Transverse colon (tissue), 4 donors: Measurements from ENCODE around the gene PAN3. TPM values are rescaled to one million over a fixed set of nuclear protein-coding genes. Genes with fewer than 3 reads are reported as not detected.

Experiments used
- DNase-seq: peaks from one replicate; pipeline ENCODE4 v3.0.0-alpha.2; 2019
- H3K27ac ChIP-seq, 4 donors: fragments of 200-600 bp; sonication (generic); 2 replicates each; pipeline ENCODE4 v1.5.1; 2016 to 2018; ENCODE audit warnings: inconsistent platforms in 4 of 4
- H3K27me3 ChIP-seq: fragments of 200-600 bp; sonication (generic); 2 replicates; pipeline ENCODE4 v1.5.1; 2017; ENCODE audit warnings: inconsistent platforms
- H3K36me3 ChIP-seq, 4 donors: fragments of 200-600 bp; sonication (generic); 2 replicates each; pipeline ENCODE4 v1.5.1; 2017 to 2019; ENCODE audit warnings: inconsistent platforms in 4 of 4
- H3K4me1 ChIP-seq, 4 donors: fragments of 200-600 bp; sonication (generic); 2 replicates each; pipeline ENCODE4 v1.5.1; 2017 to 2020; ENCODE audit warnings: inconsistent platforms in 4 of 4
- H3K4me3 ChIP-seq, 4 donors: fragments of 200-600 bp; sonication (generic); 1 replicate in 1 of 4; 2 replicates in 3 of 4; pipeline versions ENCODE4 v1.5.1 to v1.6.1; 2017 to 2019; ENCODE audit warnings: inconsistent platforms in 4 of 4
- H3K9me3 ChIP-seq, 2 donors: fragments of 200-600 bp; sonication (generic); 2 replicates each; pipeline ENCODE4 v1.5.1; 2017 to 2019; ENCODE audit warnings: inconsistent platforms in 2 of 2
- CTCF ChIP-seq, 5 experiments: fragments of 200-600 bp in 3 of 5; fragments of 450-650 bp in 2 of 5; sonication (generic) in 3 of 5; IDR thresholded peaks; 1 replicate in 2 of 5; 2 replicates in 3 of 5; pipeline ENCODE4 v1.5.1; 2016 to 2017; ENCODE audit warnings: antibody characterized with exemption in 5 of 5, inconsistent platforms in 3 of 5, mild to moderate bottlenecking in 2 of 5, moderate library complexity in 1 of 5
- EP300 ChIP-seq: sonication (generic); formaldehyde crosslinking; IDR thresholded peaks from one replicate; pipeline ENCODE4 v1.6.1; 2017; ENCODE audit warnings: antibody characterized with exemption, low read depth
- POLR2A ChIP-seq: fragments of 450-650 bp; IDR thresholded peaks from one replicate; pipeline ENCODE4 v1.6.1; 2016; ENCODE audit warnings: antibody characterized with exemption, mild to moderate bottlenecking, moderate library complexity
- POLR2AphosphoS5 ChIP-seq, 3 donors: sonication (generic); formaldehyde crosslinking; IDR thresholded peaks; one replicate each; pipeline ENCODE4 v1.6.1; 2016; ENCODE audit warnings: antibody characterized with exemption in 3 of 3
- WGBS, 2 donors: methylation state at CpG; one replicate each; pipeline ENCODE4 v1.1.5; 2018; ENCODE audit warnings: low coverage in 1 of 2; 5-methylcytosine and 5-hydroxymethylcytosine counted together
- in situ Hi-C, 4 donors: fragments of 200-750 bp; cut with MboI; loops; one replicate each; pipeline versions ENCODE4 v1.15.0 to v1.15.1; 2017; ENCODE audit warnings: low sequenced_read_pairs in 3 of 4, low pct_ligation_motif_present in 1 of 4, low pct_unique_long_range_greater_than_20kb in 1 of 4
- intact Hi-C: fragments of 100-400 bp; cut with DNase I; formaldehyde crosslinking; loops from one replicate; pipeline ENCODE4 v1.15.1; 2023; ENCODE audit warnings: low total_unique reads
- total RNA-seq, 4 donors: library from RNA; depleted of rRNA; stranded (reverse); fragments of >200 nt; gene quantifications; one replicate each; pipeline ENCODE4 v1.1.0, GENCODE V29; 2016

Gene PAN3
- total RNA-seq, 4 donors from 2014 or later: 28.3 to 107 (median 46.6) TPM

- peaks cover 13 to 48% (median 26%) of the 10 kb centered on the region in 4 donors for H3K4me1 ChIP-seq
- no peaks in the 10 kb centered on the region for H3K9me3 ChIP-seq
- no peaks in the 10 kb centered on the region for H3K27me3 ChIP-seq
- H3K4me3 ChIP-seq: no peak overlapping the region
- H3K27ac ChIP-seq: no peak overlapping the region
- no peak for TF ChIP-seq POLR2AphosphoS5 (IDR thresholded peaks at IDR 0.05)
- TF ChIP-seq EP300: no peak
- no peak for TF ChIP-seq POLR2A
- TF ChIP-seq CTCF (IDR thresholded peaks at IDR 0.05): no peak
- H3K36me3 ChIP-seq: no peaks in the 10 kb centered on the region
- in situ Hi-C loops (no loop called here), intact Hi-C loops (no loop called here)
- DNase-seq: no peak
- WGBS, 2 donors: 86% methylated on average over 1 of the region's 1 CpG; no CpG with 5 or more reads in 1 of the 2 donors
Observed at GRCh38 chr13:28166257-28166656, 27.9 kb downstream of the PAN3 start.

GRCh38 chr13:28171266-28171665 is 32.9 kb downstream of the PAN3 start:
- 77 to 80% methylated on average over 5 of the region's 5 CpGs for WGBS, 2 donors
- intact Hi-C loops: no loop called here
- H3K36me3 ChIP-seq: no peaks in the 10 kb centered on the region
- DNase-seq: no peak
- H3K4me3 ChIP-seq: no peak overlapping the region
- H3K4me1 ChIP-seq: peaks cover 0 to 15% (median 4%) of the 10 kb centered on the region in 4 donors
- TF ChIP-seq CTCF (IDR thresholded peaks at IDR 0.05): no peak
- TF ChIP-seq POLR2AphosphoS5 (IDR thresholded peaks at IDR 0.05): no peak
- TF ChIP-seq POLR2A: no peak
- TF ChIP-seq EP300: no peak
- H3K27ac ChIP-seq: no peak overlapping the region
- in situ Hi-C loops: no loop called here
- no peaks in the 10 kb centered on the region for H3K27me3 ChIP-seq
- no peaks in the 10 kb centered on the region for H3K9me3 ChIP-seq

DNA sequence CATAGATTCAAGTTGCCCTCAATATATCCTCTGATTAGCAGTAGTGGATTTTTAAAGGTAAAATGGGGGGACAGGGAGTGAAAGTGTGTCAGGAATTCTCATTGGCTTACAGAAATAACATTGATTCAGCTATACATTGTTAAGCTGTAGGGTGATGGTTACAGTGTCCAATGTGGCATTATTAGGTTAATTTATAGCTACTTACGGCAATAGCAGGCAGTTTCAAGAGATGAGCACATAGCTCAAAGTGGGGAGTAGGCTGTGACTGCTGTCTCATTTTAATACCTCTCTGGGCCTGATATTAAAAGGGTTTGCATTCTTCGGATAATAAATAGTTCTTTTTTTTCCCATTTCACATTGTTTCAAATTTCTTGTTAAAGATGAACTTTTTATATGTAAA is 34.6 kb downstream of the PAN3 start:
- H3K4me3 ChIP-seq: no peak overlapping the region
- in situ Hi-C loops (no loop called here), intact Hi-C loops (no loop called here)
- no peaks in the 10 kb centered on the region for H3K36me3 ChIP-seq
- no peaks in the 10 kb centered on the region for H3K27me3 ChIP-seq
- H3K4me1 ChIP-seq: peaks cover 0 to 17% (median 3%) of the 10 kb centered on the region in 4 donors
- no peaks in the 10 kb centered on the region for H3K9me3 ChIP-seq
- TF ChIP-seq POLR2AphosphoS5 (IDR thresholded peaks at IDR 0.05) (no peak), POLR2A (no peak), EP300 (no peak), CTCF (IDR thresholded peaks at IDR 0.05) (no peak)
- 45 to 49% methylated on average over 2 of the region's 2 CpGs for WGBS, 2 donors
- DNase-seq: no peak
- no peak overlapping the region for H3K27ac ChIP-seq

GRCh38 chr13:28173793-28174192 is 35.4 kb downstream of the PAN3 start:
- no peak overlapping the region for H3K27ac ChIP-seq
- no peak overlapping the region for H3K4me3 ChIP-seq
- H3K9me3 ChIP-seq: no peaks in the 10 kb centered on the region
- H3K4me1 ChIP-seq: peaks cover 0 to 20% (median 3%) of the 10 kb centered on the region in 4 donors
- TF ChIP-seq EP300 (no peak), POLR2AphosphoS5 (IDR thresholded peaks at IDR 0.05) (no peak), CTCF (IDR thresholded peaks at IDR 0.05) (no peak), POLR2A (no peak)
- in situ Hi-C loops: no loop called here
- no peak for DNase-seq
- no peaks in the 10 kb centered on the region for H3K36me3 ChIP-seq
- intact Hi-C loops: no loop called here
- no peaks in the 10 kb centered on the region for H3K27me3 ChIP-seq
